ENCODE measurements around the gene HEXD.

GRCh38 chr17:82371333-82372248 is 46.6 kb upstream of the HEXD start, which contains the start of gene UTS2R:
- no peak for TF ChIP-seq CTCF (IDR thresholded peaks at IDR 0.05)
- TF ChIP-seq POLR2A (IDR thresholded peaks at IDR 0.05; ENCODE audit: low read depth) = no peak

All from esophagus muscularis mucosa (tissue), 3 donors.